ENCODE measurements around the gene TLE2. TPM values are rescaled to one million over a fixed set of nuclear protein-coding genes. Genes with fewer than 3 reads are reported as not detected.

TLE2 gene
- total and polyA plus RNA-seq, 9 of the 15 experiments (the other 6 are each of a cell fraction or from before 2014, with no cell fraction given) = 0.35 to 13.1 (median 6.2) TPM

GRCh38 chr19:3055741-3056416, 26.8 kb upstream of the TLE2 start (continued):
- TF ChIP-seq, protein P1, sequence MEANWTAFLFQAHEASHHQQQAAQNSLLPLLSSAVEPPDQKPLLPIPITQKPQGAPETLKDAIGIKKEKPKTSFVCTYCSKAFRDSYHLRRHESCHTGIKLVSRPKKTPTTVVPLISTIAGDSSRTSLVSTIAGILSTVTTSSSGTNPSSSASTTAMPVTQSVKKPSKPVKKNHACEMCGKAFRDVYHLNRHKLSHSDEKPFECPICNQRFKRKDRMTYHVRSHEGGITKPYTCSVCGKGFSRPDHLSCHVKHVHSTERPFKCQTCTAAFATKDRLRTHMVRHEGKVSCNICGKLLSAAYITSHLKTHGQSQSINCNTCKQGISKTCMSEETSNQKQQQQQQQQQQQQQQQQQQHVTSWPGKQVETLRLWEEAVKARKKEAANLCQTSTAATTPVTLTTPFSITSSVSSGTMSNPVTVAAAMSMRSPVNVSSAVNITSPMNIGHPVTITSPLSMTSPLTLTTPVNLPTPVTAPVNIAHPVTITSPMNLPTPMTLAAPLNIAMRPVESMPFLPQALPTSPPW (CRISPR knock-in tag; IDR thresholded peaks at IDR 0.05) = peak; percentile 35; the same call in 1 of the 2 replicates
- TF ChIP-seq KDM1A (IDR thresholded peaks at IDR 0.05) (no peak), MYC (IDR thresholded peaks at IDR 0.05; ENCODE audit: low read depth, low read length) (no peak), MYC (CRISPR knock-in tag; IDR thresholded peaks at IDR 0.05; ENCODE audit: borderline replicate concordance, low read depth) (no peak), MTA1 (IDR thresholded peaks at IDR 0.05; ENCODE audit: borderline replicate concordance) (no peak), LARP7 (IDR thresholded peaks at IDR 0.05) (no peak), YY1 (IDR thresholded peaks at IDR 0.05; ENCODE audit: borderline replicate concordance in 1 of 3, control insufficient read depth in 1 of 3, extremely low read depth in 1 of 3, insufficient read depth in 3 of 3, insufficient read length in 1 of 3, insufficient replicate concordance in 2 of 3, low read depth in 1 of 3, low read length in 2 of 3) (no peak), SMARCE1 (IDR thresholded peaks at IDR 0.05) (no peak), PHTF2 (CRISPR knock-in tag; IDR thresholded peaks at IDR 0.05) (no peak), NUFIP1 (IDR thresholded peaks at IDR 0.05; ENCODE audit: partially characterized antibody) (no peak), KHSRP (IDR thresholded peaks at IDR 0.05) (no peak), SNRNP70 (optimal IDR thresholded peaks at IDR 0.05; ENCODE audit: low read depth, low read length) (no peak), RBFOX2 (IDR thresholded peaks at IDR 0.05; ENCODE audit: low read depth, low read length) (peak; percentile 51), SMARCC2 (IDR thresholded peaks at IDR 0.05; ENCODE audit: low read depth) (no peak)
